Endothelial cell of umbilical vein (primary cell): ENCODE results near the gene SRSF6.

ENCODE experiments used
- CTCF ChIP-seq, 2 donors: IDR thresholded peaks; 1 replicate in 1 of 2; 2 replicates in 1 of 2; pipeline ENCODE4 v1.5.1; 2011; ENCODE audit warnings: low read length in 2 of 2, mild to moderate bottlenecking in 2 of 2, moderate library complexity in 2 of 2, control low read depth in 1 of 2, inconsistent platforms in 1 of 2, low read depth in 1 of 2; ENCODE audit not compliant: insufficient read depth in 1 of 2; ENCODE audit errors: extremely low read depth in 1 of 2
- EZH2 ChIP-seq: IDR thresholded peaks from 2 replicates; pipeline ENCODE4 v1.6.1; 2012; ENCODE audit warnings: borderline replicate concordance, low read depth, mild to moderate bottlenecking, moderate library complexity, low read length, inconsistent platforms; ENCODE audit not compliant: severe bottlenecking
- FOS ChIP-seq: IDR thresholded peaks from 2 replicates; pipeline ENCODE4 v1.6.1; 2011; ENCODE audit warnings: mild to moderate bottlenecking, low read length, moderate library complexity, borderline replicate concordance; ENCODE audit not compliant: insufficient read depth
- JUN ChIP-seq: IDR thresholded peaks from 2 replicates; pipeline ENCODE4 v1.6.1; 2011; ENCODE audit warnings: borderline replicate concordance, low read depth; ENCODE audit not compliant: insufficient read length, insufficient read depth
- MAX ChIP-seq: IDR thresholded peaks from 2 replicates; pipeline ENCODE4 v1.6.1; 2011; ENCODE audit not compliant: insufficient read depth, insufficient read length
- POLR2A ChIP-seq: IDR thresholded peaks from 2 replicates; pipeline ENCODE4 v1.6.1; 2012; ENCODE audit warnings: low read depth, mild to moderate bottlenecking, control low read depth, low read length
- POLR2AphosphoS5 ChIP-seq: IDR thresholded peaks from 2 replicates; pipeline ENCODE4 v1.6.1; 2012; ENCODE audit warnings: low read depth, mild to moderate bottlenecking, control low read depth, low read length, moderate library complexity; ENCODE audit not compliant: insufficient read depth

DNA sequence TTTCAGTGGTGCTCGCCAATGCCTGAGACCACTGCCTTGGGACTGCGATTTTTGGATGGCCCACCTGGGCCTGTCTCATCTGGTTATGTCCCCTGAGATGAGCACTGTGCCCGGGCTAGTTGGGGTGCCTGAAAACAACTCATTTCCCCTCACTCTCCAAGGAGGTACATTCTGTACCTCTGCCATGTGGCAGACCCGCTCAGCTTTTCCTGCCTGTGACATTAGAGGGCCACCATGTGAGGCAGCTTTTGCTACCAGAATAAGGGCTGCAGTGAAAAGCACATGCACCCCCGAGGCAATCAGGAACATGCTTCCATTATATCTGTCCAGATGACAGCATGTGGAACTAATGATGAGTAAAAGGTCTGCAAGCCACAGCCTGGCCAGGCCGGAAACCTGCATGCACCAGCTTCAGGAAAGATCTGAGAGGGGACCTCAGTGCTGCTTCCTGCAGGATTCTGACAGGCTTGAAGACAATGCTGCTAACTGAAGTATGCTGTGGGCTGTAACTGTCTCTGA lies 11.3 kb upstream of the SRSF6 start:
- TF ChIP-seq JUN (no peak), CTCF (IDR thresholded peaks at IDR 0.05; ENCODE audit: extremely low read depth in 1 of 2, insufficient read depth in 1 of 2, low read depth in 1 of 2, low read length in 2 of 2) (no peak), FOS (no peak), POLR2AphosphoS5 (no peak), MAX (no peak), POLR2A (no peak), EZH2 (no peak)
